Measurements from ENCODE around the gene PLGRKT.
"Not testable (repeated sequence)": the region's sequence is repeated elsewhere in the genome, so short reads cannot be mapped to it uniquely, and the experiment has no call there.

Gene PLGRKT

DNA sequence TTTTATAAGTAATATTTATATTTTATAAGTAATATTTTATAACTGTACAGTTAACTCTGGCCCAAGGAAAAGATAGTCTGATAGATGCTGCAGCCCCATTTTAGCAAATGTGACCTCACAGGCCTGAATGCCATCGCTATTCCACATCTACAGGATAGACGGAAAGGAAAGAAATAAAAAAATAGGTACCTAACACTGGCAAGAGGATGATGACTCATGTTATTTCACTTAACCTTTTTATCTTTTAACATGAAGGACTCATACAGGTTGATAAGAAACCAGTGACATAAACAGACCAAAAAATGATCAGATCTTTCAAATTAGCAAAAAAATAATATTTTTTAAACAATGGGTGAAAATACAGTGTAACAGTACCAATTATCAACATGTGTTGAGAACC lies 15.3 kb upstream of the PLGRKT start:
- intact Hi-C loops (cut with DNase I): loop anchor here (5.0 kb wide), 1 partner anchor 139 kb away; no protein-coding TSS in a partner anchor
- no peak for DNase-seq

DNA sequence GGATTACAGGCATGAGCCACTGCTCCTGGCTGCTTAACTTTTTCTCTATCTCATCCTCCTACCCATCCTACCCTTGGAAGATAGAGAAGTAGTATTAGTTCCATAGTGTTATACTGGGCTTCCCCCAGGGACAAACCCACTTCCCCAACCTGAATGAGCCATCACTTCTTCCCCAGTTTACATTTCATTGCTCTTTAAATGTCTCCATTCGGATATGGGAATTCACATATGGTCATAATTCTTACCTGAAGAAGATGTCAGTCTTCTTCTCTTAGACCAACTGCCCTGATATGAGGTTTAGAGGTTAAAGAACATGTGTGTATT lies 14.5 kb upstream of the PLGRKT start:
- no peak for DNase-seq
- intact Hi-C loops (cut with DNase I): loop anchor here (5.0 kb wide), 1 partner anchor 140 kb away; no protein-coding TSS in a partner anchor

GRCh38 chr9:5450359-5451091 lies 12.8 kb upstream of the PLGRKT start, which contains the start of gene CD274:
CD274 (plus strand) TSS chr9:5450542; CDS start chr9:5456114, 5,572 bp downstream.
- DNase-seq: peak; percentile 63 to 97 (median 78)
- intact Hi-C loops (cut with DNase I): loop anchor here (5.0 kb wide), 1 partner anchor 142 kb away; no protein-coding TSS in a partner anchor

- intact Hi-C loops (cut with DNase I): loop anchor here (5.0 kb wide), 1 partner anchor 143 kb away; no protein-coding TSS in a partner anchor
- no peak for DNase-seq
Measured at GRCh38 chr9:5449521-5450358, 12.0 kb upstream of the PLGRKT start.

GRCh38 chr9:5448461-5449435 lies 11.0 kb upstream of the PLGRKT start:
- no peak for DNase-seq

GRCh38 chr9:5448016-5448415 lies 10.3 kb upstream of the PLGRKT start:
- intact Hi-C loops (cut with DNase I): no loop called here
- no peak for DNase-seq

More at GRCh38 chr9:5448461-5449435, 11.0 kb upstream of the PLGRKT start:
- intact Hi-C loops (cut with DNase I): no loop called here

DNA sequence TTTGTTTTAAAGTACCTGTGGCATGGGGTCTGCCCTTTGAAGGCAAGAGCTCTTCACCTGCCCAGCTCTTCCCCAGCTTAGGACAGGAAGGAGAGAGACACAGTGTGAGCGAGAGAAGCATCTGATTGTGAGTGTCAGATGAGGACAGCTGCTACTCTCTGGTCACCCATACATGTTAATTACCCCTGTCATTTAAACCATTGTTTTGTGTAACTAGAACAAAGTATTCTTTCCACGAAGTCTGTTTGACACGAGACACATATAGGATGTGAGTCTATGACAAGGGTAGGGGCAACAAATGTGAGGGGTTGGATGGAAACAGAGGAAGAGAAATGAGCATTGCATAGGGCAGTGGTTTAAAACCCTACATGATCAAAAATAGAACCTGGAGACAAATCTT lies 9.6 kb upstream of the PLGRKT start:
- DNase-seq: no peak
- intact Hi-C loops (cut with DNase I): no loop called here

DNA sequence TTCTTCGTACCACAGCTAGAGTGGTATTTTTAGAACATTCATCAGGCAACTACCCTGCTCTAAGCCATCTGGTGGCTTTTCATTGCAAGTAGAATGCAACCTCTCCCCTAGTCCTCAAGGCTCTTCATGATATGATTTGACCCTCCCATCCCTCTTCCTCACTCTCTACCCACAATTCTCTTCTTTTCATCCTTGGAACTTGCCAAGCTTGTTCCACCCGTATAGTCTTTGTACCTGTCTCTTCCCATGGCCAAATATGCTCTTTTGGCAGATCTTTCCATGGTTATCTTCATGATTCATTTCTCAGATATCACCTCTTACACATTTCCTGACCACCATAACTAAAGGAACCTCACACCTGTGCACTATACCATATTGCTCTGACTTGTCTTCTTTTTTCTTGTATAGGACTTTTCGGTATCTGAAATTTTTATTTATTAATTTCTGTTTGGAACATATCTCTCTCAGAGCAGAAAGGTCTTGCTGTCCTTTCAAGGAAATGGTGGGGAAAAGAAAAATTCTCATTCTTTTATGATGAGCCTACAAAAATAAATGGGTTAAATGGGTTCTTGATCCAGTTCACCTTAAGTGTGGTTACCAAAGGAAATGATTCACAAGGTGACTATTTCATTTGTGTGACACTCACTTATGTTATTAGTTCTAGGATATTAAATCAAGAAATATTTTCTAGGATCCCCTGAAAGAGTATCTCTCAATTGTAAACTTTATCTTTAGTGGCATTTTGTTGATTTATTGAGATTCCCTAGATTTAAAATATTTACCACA lies 8.9 kb upstream of the PLGRKT start:
- intact Hi-C loops (cut with DNase I): no loop called here
- no peak for DNase-seq

DNA sequence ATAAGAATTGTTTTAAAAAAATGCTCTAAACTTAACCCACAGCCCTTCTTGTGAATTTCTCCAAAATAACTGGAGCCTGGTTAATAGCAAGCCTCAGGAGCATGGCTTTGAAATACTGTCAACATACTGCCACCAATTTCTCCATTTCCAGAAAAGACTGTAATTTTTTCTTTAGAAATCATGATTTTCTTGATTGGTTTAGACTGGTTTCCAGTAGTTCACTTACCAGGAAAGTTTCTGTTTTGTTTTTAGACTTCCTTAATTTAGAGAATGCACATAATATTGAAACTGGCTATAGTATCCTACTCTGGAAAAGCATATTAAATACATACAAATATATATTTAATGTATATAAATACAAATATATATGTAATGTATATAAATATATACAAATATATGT lies 8.2 kb upstream of the PLGRKT start:
- intact Hi-C loops (cut with DNase I): no loop called here
- no peak for DNase-seq

GRCh38 chr9:5445096-5445495 lies 7.4 kb upstream of the PLGRKT start:
- DNase-seq; intact Hi-C loops (cut with DNase I): not testable (repeated sequence)

GRCh38 chr9:5443850-5444249 lies 6.1 kb upstream of the PLGRKT start:
- intact Hi-C loops (cut with DNase I): loop anchor here (5.0 kb wide), 1 partner anchor 257 kb away; the partner anchor contains the start of gene INSL6
- DNase-seq: no peak

DNA sequence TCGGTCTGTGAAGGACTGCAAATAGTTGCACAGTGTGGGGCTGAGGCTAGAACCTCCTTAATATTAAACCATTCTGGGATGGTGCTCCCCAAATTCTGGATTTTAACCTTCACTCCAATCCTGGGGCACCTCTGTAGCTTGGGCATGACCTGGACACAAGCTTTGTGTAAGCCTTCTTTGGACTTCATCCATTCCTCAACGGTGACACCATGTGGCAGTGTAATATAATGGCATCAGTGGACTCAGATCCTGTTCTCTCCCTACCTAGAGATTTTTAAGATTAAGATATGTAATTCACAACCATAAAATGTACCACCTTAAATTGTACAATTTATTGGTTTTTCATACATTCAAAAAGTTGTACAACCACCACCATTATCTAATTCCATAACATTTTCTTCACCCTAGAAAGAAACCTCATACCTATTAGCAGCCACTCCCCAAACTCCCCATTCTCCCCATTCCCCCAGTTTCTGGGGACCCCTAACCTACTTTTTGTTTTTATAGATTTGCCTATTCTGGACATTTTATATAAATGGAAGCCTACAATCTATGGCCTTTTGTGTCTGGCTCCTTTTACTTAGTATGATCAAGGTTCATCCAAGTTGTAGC lies 4.8 kb upstream of the PLGRKT start:
- intact Hi-C loops (cut with DNase I): loop anchor here (5.0 kb wide), 1 partner anchor 255 kb away; the partner anchor contains the start of gene INSL6
- DNase-seq: peak in 3 of 10 donors; percentile 23 to 47 (median 27)

DNA sequence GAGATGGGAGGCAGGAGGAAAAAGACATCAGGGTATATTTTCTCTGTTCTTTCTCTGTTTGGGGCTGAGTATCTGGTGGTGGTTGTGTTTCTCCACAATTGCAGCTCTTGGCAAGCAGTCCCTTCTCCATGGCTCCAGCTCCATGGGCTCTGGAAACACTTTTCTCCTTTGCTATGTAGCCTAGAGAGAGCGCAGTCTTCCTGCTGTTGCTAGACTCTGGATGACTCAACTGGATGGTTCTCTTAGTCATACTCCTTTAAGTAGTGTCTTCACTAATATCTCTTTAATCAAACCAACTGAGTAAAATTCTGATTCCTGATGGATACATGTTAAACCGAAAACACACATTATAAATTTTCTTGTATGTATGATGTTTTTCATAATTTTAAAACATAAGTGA lies 3.3 kb upstream of the PLGRKT start:
- intact Hi-C loops (cut with DNase I): loop anchor here (5.0 kb wide), 1 partner anchor 254 kb away; the partner anchor contains the start of gene INSL6

GRCh38 chr9:5440426-5440825 lies 2.7 kb upstream of the PLGRKT start:
- intact Hi-C loops (cut with DNase I): loop anchor here (5.0 kb wide), 1 partner anchor 253 kb away; the partner anchor contains the start of gene INSL6
- no peak for DNase-seq

More for the DNA sequence above, 3.3 kb upstream of the PLGRKT start:
- DNase-seq: no peak

DNA sequence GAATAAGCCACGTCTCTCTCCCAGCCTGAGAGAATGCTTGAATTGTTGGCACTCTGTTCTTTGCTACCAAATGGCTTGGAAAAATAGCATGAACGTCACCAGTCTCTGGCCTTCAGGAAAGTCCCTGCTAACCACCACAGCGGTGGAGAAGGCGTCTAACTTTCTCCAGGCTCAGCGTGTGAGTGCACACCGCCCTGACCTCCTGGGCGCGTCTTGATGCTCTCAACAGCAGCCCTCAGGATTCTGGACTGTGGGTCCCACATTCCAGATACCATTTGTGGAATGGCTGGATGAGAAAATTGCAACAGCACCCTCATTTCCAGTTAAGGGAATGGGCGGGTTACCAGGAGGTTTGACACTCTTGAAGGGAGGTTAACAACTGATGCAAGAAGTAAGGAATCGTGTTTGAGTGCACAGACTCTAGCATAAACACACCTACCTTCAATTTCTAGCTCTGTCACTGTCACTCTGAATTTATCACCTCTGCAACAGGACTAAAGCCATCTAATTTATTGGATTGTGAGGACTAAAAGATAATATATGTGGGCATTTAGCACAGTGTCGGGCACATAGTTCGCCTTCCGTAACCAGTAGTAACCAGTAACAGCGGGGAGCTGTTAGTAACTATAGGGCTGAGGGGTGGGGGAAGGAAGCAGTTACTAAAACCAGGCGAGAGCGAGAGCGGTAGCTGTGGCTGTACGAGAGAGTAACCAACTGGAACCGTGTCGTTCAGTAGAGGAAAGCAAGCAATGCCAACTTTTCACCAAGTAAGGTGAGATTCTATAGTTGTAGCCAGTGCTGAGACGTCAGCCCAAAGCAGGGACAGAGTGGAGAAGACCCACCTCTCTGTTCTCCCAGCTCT lies 807 bp upstream of the PLGRKT start:
- peak in 1 of 10 donors; percentile 79 for DNase-seq
- intact Hi-C loops (cut with DNase I): loop anchor here (10.0 kb wide), 1 partner anchor 454 kb away; the partner anchor contains the start of gene JAK2

- DNase-seq: no peak
- intact Hi-C loops (cut with DNase I): loop anchor here (10.0 kb wide), 1 partner anchor 452 kb away; the partner anchor contains the start of gene JAK2
Measured at GRCh38 chr9:5436441-5436840, 1.3 kb downstream of the PLGRKT start.

DNA sequence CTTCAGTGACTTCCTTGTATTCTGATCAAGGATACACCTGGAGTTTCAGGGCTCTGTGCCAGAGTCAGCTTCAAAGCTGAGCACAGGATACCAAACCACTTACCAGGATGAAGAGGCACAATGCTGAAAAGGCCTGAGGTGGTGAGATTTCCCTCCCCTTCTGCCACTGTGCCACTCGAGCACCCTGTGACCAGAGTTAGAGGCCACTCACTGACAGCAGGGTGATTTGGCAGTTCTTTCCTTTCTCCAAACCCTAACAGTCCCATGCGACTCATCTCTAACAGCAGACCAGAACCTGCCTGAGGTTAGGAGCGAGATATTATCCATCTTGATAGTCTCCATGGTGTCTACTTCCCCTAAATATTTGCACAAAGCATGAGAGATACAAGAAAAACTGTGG lies 1.8 kb downstream of the PLGRKT start:
- DNase-seq: no peak
- intact Hi-C loops (cut with DNase I): loop anchor here (10.0 kb wide), 1 partner anchor 451 kb away; the partner anchor contains the start of gene JAK2

Measured in posterior cingulate gyrus (tissue), 11 donors.